Liver (tissue), 9 donors: ENCODE results near the gene EXOC3. TPM values are rescaled to one million over a fixed set of nuclear protein-coding genes. Genes with fewer than 3 reads are reported as not detected.

ENCODE experiments used
- DNase-seq: peaks from one replicate; pipeline ENCODE4 v3.0.0-alpha.2; 2017; ENCODE audit warnings: low spot score
- H3K27ac ChIP-seq, 2 donors: one replicate each; pipeline ENCODE4 v1.7.0; 2013; ENCODE audit warnings: inconsistent platforms in 2 of 2, low read length in 2 of 2, control low read depth in 1 of 2, low read depth in 1 of 2, mild to moderate bottlenecking in 1 of 2
- H3K27me3 ChIP-seq, 4 donors: one replicate each; pipeline versions ENCODE4 v1.6.1 to v1.7.0; 2013; ENCODE audit warnings: low read length in 3 of 4, inconsistent platforms in 1 of 4, mild to moderate bottlenecking in 1 of 4, moderate library complexity in 1 of 4; ENCODE audit not compliant: control insufficient read depth in 4 of 4, insufficient read depth in 4 of 4
- H3K36me3 ChIP-seq, 4 donors: one replicate each; pipeline versions ENCODE4 v1.6.1 to v1.7.0; 2013; ENCODE audit warnings: low read length in 3 of 4, mild to moderate bottlenecking in 3 of 4, low read depth in 1 of 4, moderate library complexity in 1 of 4; ENCODE audit not compliant: control insufficient read depth in 4 of 4, insufficient read depth in 3 of 4
- H3K4me1 ChIP-seq, 4 donors: one replicate each; pipeline versions ENCODE4 v1.6.1 to v1.7.0; 2013; ENCODE audit warnings: low read length in 3 of 4, mild to moderate bottlenecking in 3 of 4, moderate library complexity in 1 of 4; ENCODE audit not compliant: control insufficient read depth in 4 of 4, insufficient read depth in 4 of 4
- H3K4me3 ChIP-seq, 3 donors: one replicate each; pipeline versions ENCODE4 v1.6.1 to v1.7.0; 2013; ENCODE audit warnings: low read length in 3 of 3, control low read depth in 1 of 3, low read depth in 1 of 3, mild to moderate bottlenecking in 1 of 3
- H3K9ac ChIP-seq, 2 donors: one replicate each; pipeline ENCODE4 v1.7.0; 2013; ENCODE audit warnings: low read length in 2 of 2, mild to moderate bottlenecking in 2 of 2, moderate library complexity in 2 of 2, control low read depth in 1 of 2, low read depth in 1 of 2
- H3K9me3 ChIP-seq, 4 donors: one replicate each; pipeline versions ENCODE4 v1.6.1 to v1.7.0; 2013; ENCODE audit warnings: low read length in 3 of 4; ENCODE audit not compliant: control insufficient read depth in 4 of 4
- EGR1 ChIP-seq, 2 donors: IDR thresholded peaks; 2 replicates each; pipeline ENCODE4 v1.6.1; 2016 to 2018; ENCODE audit warnings: antibody characterized with exemption in 2 of 2, low read depth in 2 of 2
- GABPA ChIP-seq, 2 donors: IDR thresholded peaks in 1 of 2; conservative IDR thresholded peaks in 1 of 2; 2 replicates each; pipeline ENCODE4 v1.6.1; 2016; ENCODE audit warnings: antibody characterized with exemption in 2 of 2, mild to moderate bottlenecking in 1 of 2, moderate library complexity in 1 of 2
- JUND ChIP-seq, 2 donors: IDR thresholded peaks; 2 replicates each; pipeline ENCODE4 v1.6.1; 2016; ENCODE audit warnings: antibody characterized with exemption in 2 of 2
- RXRA ChIP-seq, 2 donors: IDR thresholded peaks; 2 replicates each; pipeline ENCODE4 v1.6.1; 2017 to 2018; ENCODE audit warnings: antibody characterized with exemption in 2 of 2, mild to moderate bottlenecking in 1 of 2
- SP1 ChIP-seq: IDR thresholded peaks from 2 replicates; pipeline ENCODE4 v1.6.1; 2018; ENCODE audit warnings: antibody characterized with exemption, mild to moderate bottlenecking
- TAF1 ChIP-seq: conservative IDR thresholded peaks from 2 replicates; pipeline ENCODE4 v1.6.1; 2016; ENCODE audit warnings: antibody characterized with exemption, mild to moderate bottlenecking
- YY1 ChIP-seq: IDR thresholded peaks from 2 replicates; pipeline ENCODE4 v1.6.1; 2016; ENCODE audit warnings: antibody characterized with exemption, mild to moderate bottlenecking
- WGBS: extraction: QIAGEN DNeasy Blood & Tissue Kit; methylation state at CpG from one replicate; pipeline ENCODE4 v1.1.7; 2013; 5-methylcytosine and 5-hydroxymethylcytosine counted together
- polyA plus RNA-seq, 2 donors: library from polyadenylated mRNA; stranded (reverse) in 1 of 2; unstranded in 1 of 2; fragments of 200-250 nt in 1 of 2; fragments of >200 nt in 1 of 2; fragmentation: Nextera tagmentation in 1 of 2; extraction: Ambion mirVana in 1 of 2; gene quantifications; one replicate each; pipeline versions ENCODE4 v1.2.1 to v1.2.3, GENCODE V29; 2013 to 2015
- total RNA-seq, 2 donors: library from RNA; depleted of rRNA; stranded (reverse); fragments of >200 nt; gene quantifications; one replicate each; pipeline ENCODE4 v1.2.3, GENCODE V29; 2014
- TF ChIP-seq, protein P1 (sequence below): IDR thresholded peaks from 2 replicates; pipeline ENCODE4 v1.6.1; 2016; ENCODE audit warnings: antibody characterized with exemption
- TF ChIP-seq, protein P2 (sequence below): fragments of 150-350 bp; IDR thresholded peaks from 2 replicates; pipeline ENCODE4 v1.5.1; 2017; ENCODE audit warnings: improper control_type of control experiment, low read depth, low read length; ENCODE audit not compliant: missing input control
- donor health status: healthy.
- donor health status: healthy.
- donor health status: healthy.
- donor health status: healthy.
- donor health status: healthy.

Gene EXOC3
- total and polyA plus RNA-seq, 4 donors = 12.4 to 23.9 (median 18.5) TPM

DNA sequence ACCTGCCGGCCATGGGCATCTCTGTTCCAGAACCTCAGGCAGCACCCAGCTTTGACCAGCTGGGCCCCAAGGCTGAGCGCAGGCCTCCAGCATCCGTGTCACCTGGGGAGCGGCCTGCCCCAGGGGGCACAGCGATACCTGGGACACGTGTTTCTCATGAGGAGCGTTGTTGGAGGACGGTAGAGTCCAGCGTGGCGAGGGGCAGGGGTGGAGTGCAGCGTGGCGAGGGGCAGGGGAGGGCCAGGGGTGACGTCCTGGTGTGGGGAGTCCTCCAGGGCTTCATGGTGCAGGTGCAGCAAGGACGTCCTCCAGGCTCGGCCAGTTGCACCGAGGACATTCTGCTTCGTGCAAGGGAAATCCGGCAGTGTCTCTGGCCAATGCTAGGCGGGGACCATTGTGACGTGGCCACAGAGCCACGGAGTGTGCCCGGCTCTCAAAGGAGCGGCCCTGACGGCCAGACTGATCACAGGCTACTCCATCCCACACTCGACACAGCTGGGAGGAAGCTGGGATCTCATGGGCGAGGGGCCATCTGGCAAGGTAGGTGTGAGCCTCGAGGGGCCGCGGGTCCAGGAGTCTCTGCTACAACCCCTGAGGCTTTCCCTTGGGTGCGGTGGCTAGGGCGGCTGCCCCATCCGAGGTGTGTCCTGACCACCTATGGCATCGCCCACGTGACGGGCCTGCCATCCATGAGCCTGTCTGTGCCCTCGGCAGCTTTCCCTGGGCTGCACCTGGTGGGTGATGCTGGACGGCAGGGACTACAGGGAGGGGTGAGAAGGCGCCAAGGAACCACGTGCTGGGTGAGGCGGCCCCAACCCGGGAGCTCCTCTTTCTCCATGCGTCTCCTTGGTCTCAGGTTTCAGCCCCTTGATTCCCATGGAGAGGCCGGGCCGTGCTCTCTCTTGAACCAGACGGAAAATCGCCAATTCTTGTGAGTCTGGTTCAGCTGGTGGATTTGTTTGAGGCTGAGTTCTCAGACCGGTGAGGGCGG lies 47.4 kb downstream of the EXOC3 start:
- H3K27me3 ChIP-seq = no peaks in the 10 kb centered on the region
- H3K36me3 ChIP-seq = no peaks in the 10 kb centered on the region
- TF ChIP-seq SP1 (no peak), TAF1 (no peak)
- H3K9me3 ChIP-seq = no peaks in the 10 kb centered on the region
- H3K4me3 ChIP-seq = no peak overlapping the region
- no peak overlapping the region for H3K27ac ChIP-seq
- no peaks in the 10 kb centered on the region for H3K4me1 ChIP-seq
- no peak overlapping the region for H3K9ac ChIP-seq
- no peak for DNase-seq
- WGBS = 81% methylated on average over 48 of the region's 48 CpGs

DNA sequence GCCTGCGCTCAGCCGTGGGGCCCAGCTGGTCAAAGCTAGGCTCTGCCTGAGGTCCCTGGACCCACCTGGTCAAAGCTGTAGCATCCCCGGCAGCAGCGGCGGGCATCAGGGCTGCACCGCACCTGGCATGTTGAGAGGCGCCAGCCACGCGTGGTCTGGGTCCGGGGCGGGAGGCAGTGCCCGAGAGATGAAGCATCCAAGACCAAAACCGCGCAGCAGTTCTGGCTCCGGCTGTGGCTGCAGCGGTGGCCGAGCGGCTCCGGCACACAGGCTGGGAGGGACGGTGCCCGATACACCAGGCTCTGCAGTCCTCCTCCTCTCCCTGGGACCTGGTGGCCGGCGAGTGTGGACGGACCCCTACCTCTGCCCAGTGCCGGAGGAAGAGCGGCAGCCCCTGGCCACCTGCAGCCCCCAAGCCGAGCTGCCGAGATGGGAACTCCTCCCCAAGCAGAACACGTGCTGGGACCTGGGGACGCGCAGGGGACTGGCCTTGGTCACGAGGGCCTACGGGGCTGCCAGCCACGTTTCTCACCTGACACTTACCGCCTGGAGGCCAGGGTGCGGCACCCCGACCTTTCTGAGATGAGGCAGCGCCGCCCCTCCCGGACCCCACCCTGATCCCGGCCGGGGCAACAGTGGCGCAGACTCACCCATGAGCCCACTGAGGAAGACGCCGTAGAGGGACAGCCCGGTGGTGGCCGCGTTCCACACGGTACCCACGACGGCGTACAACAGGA lies 48.3 kb downstream of the EXOC3 start:
- Histone ChIP-seq H3K36me3 (no peaks in the 10 kb centered on the region), H3K4me3 (no peak overlapping the region), H3K27ac (no peak overlapping the region), H3K27me3 (no peaks in the 10 kb centered on the region), H3K4me1 (no peaks in the 10 kb centered on the region), H3K9ac (no peak overlapping the region), H3K9me3 (no peaks in the 10 kb centered on the region)
- WGBS = 88% methylated on average over 52 of the region's 52 CpGs
- no peak for DNase-seq
- TF ChIP-seq SP1 (no peak), YY1 (no peak), RXRA (IDR thresholded peaks at IDR 0.05) (no peak), EGR1 (IDR thresholded peaks at IDR 0.05; ENCODE audit: low read depth in 2 of 2) (no peak), GABPA (IDR thresholded peaks at IDR 0.05 in 1 of 2, conservative IDR thresholded peaks at IDR 0.05 in 1 of 2) (no peak)

DNA sequence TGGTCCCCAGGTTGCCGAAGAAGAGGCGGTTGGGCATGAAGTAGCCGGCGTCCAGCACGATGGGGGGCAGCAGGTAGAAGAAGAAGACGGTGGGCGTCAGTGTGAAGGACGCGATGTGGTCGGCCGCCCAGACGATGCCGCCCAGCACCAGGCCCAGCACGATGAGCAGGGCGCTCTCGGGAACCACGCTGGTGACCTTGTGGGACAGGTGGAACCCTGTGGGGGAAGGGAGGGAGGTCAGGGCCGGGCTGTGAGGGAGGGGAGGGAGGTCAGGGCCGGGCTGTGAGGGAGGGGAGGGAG lies 48.8 kb downstream of the EXOC3 start:
- 86% methylated on average over 19 of the region's 19 CpGs for WGBS
- TF ChIP-seq, protein P1, sequence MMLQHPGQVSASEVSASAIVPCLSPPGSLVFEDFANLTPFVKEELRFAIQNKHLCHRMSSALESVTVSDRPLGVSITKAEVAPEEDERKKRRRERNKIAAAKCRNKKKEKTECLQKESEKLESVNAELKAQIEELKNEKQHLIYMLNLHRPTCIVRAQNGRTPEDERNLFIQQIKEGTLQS = no peak
- TF ChIP-seq EGR1 (IDR thresholded peaks at IDR 0.05; ENCODE audit: low read depth in 2 of 2) (no peak), JUND (IDR thresholded peaks at IDR 0.05) (no peak)
- TF ChIP-seq, protein P2, sequence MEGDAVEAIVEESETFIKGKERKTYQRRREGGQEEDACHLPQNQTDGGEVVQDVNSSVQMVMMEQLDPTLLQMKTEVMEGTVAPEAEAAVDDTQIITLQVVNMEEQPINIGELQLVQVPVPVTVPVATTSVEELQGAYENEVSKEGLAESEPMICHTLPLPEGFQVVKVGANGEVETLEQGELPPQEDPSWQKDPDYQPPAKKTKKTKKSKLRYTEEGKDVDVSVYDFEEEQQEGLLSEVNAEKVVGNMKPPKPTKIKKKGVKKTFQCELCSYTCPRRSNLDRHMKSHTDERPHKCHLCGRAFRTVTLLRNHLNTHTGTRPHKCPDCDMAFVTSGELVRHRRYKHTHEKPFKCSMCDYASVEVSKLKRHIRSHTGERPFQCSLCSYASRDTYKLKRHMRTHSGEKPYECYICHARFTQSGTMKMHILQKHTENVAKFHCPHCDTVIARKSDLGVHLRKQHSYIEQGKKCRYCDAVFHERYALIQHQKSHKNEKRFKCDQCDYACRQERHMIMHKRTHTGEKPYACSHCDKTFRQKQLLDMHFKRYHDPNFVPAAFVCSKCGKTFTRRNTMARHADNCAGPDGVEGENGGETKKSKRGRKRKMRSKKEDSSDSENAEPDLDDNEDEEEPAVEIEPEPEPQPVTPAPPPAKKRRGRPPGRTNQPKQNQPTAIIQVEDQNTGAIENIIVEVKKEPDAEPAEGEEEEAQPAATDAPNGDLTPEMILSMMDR = no peak
- H3K4me3 ChIP-seq = no peak overlapping the region
- no peaks in the 10 kb centered on the region for H3K9me3 ChIP-seq
- no peaks in the 10 kb centered on the region for H3K4me1 ChIP-seq
- no peak overlapping the region for H3K9ac ChIP-seq
- no peaks in the 10 kb centered on the region for H3K27me3 ChIP-seq
- no peak overlapping the region for H3K27ac ChIP-seq
- H3K36me3 ChIP-seq = no peaks in the 10 kb centered on the region
- DNase-seq = no peak
